ENCODE measurements around the gene NSD1.

- TF ChIP-seq TCF7L2 (IDR thresholded peaks at IDR 0.05; ENCODE audit: borderline replicate concordance, extremely low read depth, insufficient read depth, insufficient read length) (peak; percentile 53), CTCF (IDR thresholded peaks at IDR 0.05 in 2 of 3, conservative IDR thresholded peaks at IDR 0.05 in 1 of 3; ENCODE audit: borderline replicate concordance in 1 of 3, insufficient read depth in 1 of 3, low read depth in 2 of 3, low read length in 2 of 3) (no peak), EZH2 (IDR thresholded peaks at IDR 0.05) (no peak), RAD21 (IDR thresholded peaks at IDR 0.05; ENCODE audit: low read depth) (no peak), ZBTB33 (IDR thresholded peaks at IDR 0.05; ENCODE audit: extremely low read depth, insufficient replicate concordance, low read length) (no peak)
Measured at GRCh38 chr5:177311723-177312648, 178.4 kb downstream of the NSD1 start, which contains the start of gene MXD3.

Data from HCT116 (cell line).